Measurements from ENCODE around the gene PIGS. TPM values are rescaled to one million over a fixed set of nuclear protein-coding genes. Genes with fewer than 3 reads are reported as not detected.

PIGS gene
- total and polyA plus RNA-seq, 2 of the 13 experiments (the other 11 are each of a cell fraction or from before 2014, with no cell fraction given), result 31.7 to 42.6 TPM

DNA sequence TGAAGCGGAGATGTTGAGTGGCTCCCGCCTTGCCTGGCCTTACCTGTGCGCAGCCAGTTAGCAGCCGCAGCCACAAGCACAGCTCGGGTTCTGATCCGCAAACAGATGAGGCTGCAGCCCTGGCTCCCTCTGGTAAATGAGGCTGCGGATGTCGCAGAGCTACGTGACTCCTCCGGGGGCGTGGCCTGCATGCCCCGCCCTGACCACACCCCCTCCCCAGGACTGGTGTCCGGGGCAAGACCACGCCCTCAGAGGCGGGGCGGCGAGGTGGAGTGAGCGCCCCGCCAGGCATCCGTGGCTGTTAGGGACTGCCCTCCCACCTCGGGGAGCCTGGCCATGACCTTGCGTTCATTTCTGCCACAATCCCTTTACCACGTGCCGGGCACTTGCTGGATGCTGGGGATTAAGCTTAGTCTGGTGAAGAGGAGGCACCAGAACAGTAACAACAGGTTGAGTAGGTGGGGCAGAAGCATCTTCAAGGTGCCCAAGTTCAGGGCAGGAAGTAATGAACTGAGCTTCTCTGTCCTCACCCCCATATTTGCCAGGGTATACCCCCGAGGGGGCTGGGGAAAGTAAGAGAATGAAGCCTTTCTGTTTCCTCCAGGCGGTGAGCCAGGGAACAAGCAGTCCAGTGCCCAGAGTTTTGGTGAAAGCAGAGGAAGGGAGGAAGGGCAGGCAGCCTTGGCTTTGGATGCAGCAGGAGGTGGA lies 5.6 kb upstream of the PIGS start, which contains the start of gene ALDOC (continued):
- peak; percentile 78; the same call in 1 of the 2 replicates for TF ChIP-seq ZNF614 (CRISPR knock-in tag; IDR thresholded peaks at IDR 0.05; ENCODE audit: borderline replicate concordance)
- 0 out of 2 replicates have a peak, but pooled peaks have one; percentile 19 for TF ChIP-seq SMAD1 (CRISPR knock-in tag; IDR thresholded peaks at IDR 0.05; ENCODE audit: borderline replicate concordance, low read depth)
- TF ChIP-seq ZNF335 (CRISPR knock-in tag; IDR thresholded peaks at IDR 0.05), result 0 out of 2 replicates have a peak, but pooled peaks have one; percentile 36
- TF ChIP-seq FLYWCH1 (CRISPR knock-in tag; IDR thresholded peaks at IDR 0.05), result 0 out of 2 replicates have a peak, but pooled peaks have one; percentile 27
- TF ChIP-seq CSRNP1 (CRISPR knock-in tag; IDR thresholded peaks at IDR 0.05), result 0 out of 2 replicates have a peak, but pooled peaks have one; percentile 47
- no peak for TF ChIP-seq MYNN (CRISPR knock-in tag; IDR thresholded peaks at IDR 0.05; ENCODE audit: low read depth)
- TF ChIP-seq, protein P1, sequence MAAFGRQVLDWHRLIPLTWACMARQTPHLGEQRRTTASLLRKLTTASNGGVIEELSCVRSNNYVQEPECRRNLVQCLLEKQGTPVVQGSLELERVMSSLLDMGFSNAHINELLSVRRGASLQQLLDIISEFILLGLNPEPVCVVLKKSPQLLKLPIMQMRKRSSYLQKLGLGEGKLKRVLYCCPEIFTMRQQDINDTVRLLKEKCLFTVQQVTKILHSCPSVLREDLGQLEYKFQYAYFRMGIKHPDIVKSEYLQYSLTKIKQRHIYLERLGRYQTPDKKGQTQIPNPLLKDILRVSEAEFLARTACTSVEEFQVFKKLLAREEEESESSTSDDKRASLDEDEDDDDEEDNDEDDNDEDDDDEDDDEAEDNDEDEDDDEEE (CRISPR knock-in tag; IDR thresholded peaks at IDR 0.05), result 0 out of 2 replicates have a peak, but pooled peaks have one; percentile 39
- TF ChIP-seq HOXD1 (CRISPR knock-in tag; IDR thresholded peaks at IDR 0.05), result peak; percentile 66; the same call in 1 of the 2 replicates
- peak; percentile 86; the same call in 1 of the 2 replicates for TF ChIP-seq ZFP1 (CRISPR knock-in tag; IDR thresholded peaks at IDR 0.05)
- no peak for TF ChIP-seq HNRNPUL1 (IDR thresholded peaks at IDR 0.05; ENCODE audit: low read depth, low read length)
- peak; percentile 70 for TF ChIP-seq TARDBP (CRISPR knock-in tag; IDR thresholded peaks at IDR 0.05)
- 0 out of 2 replicates have a peak, but pooled peaks have one; percentile 42 for TF ChIP-seq ZNF253 (CRISPR knock-in tag; IDR thresholded peaks at IDR 0.05; ENCODE audit: borderline replicate concordance)
- peak; percentile 95 for TF ChIP-seq MLX (CRISPR knock-in tag; IDR thresholded peaks at IDR 0.05)
- TF ChIP-seq NR2F6 (IDR thresholded peaks at IDR 0.05), result peak; percentile 70
- peak; percentile 87 for TF ChIP-seq NR2F6 (CRISPR knock-in tag; IDR thresholded peaks at IDR 0.05)
- no peak for TF ChIP-seq ZNF367 (CRISPR knock-in tag; IDR thresholded peaks at IDR 0.05; ENCODE audit: borderline replicate concordance)
- TF ChIP-seq ARID4A (CRISPR knock-in tag; IDR thresholded peaks at IDR 0.05; ENCODE audit: borderline replicate concordance), result peak; percentile 77; the same call in 1 of the 2 replicates
- no peak for TF ChIP-seq ZNF225 (CRISPR knock-in tag; IDR thresholded peaks at IDR 0.05)
